MM.1S (cell line): ENCODE data around the gene CDC25A.

ENCODE experiments used
- DNase-seq: peaks from one replicate; pipeline ENCODE4 v3.0.0-alpha.2; 2015
- H2AFZ ChIP-seq: fragments of 300-600 bp; sonication (generic); 2 replicates; pipeline ENCODE4 v1.6.0; 2016; ENCODE audit warnings: antibody characterized with exemption, low read length
- H3F3A ChIP-seq: fragments of 300-600 bp; sonication (generic); 2 replicates; pipeline ENCODE4 v1.6.1; 2016; ENCODE audit warnings: mild to moderate bottlenecking, antibody characterized with exemption, low read length, moderate library complexity, mixed read lengths; ENCODE audit not compliant: insufficient read depth
- H3K27ac ChIP-seq: fragments of 300-600 bp; sonication (generic); 2 replicates; pipeline ENCODE4 v1.5.1; 2016; ENCODE audit warnings: mild to moderate bottlenecking, low read length
- H3K27me3 ChIP-seq: fragments of 300-600 bp; sonication (generic); replicated peaks from 2 replicates; pipeline ENCODE4 v1.6.0; 2016; ENCODE audit warnings: low read length; ENCODE audit not compliant: insufficient read depth
- H3K36me3 ChIP-seq: fragments of 300-600 bp; sonication (generic); replicated peaks from 2 replicates; pipeline ENCODE4 v1.6.1; 2016; ENCODE audit warnings: mild to moderate bottlenecking, low read length, mixed read lengths; ENCODE audit not compliant: insufficient read depth
- H3K4me1 ChIP-seq: fragments of 300-600 bp; sonication (generic); 2 replicates; pipeline ENCODE4 v1.6.1; 2016; ENCODE audit warnings: low read length, mixed read lengths
- H3K4me2 ChIP-seq: fragments of 300-600 bp; sonication (generic); 2 replicates; pipeline ENCODE4 v1.6.0; 2016; ENCODE audit warnings: low read depth, low read length
- H3K4me3 ChIP-seq: fragments of 300-600 bp; sonication (generic); 2 replicates; pipeline ENCODE4 v1.5.1; 2016; ENCODE audit warnings: low read length, mixed read lengths
- H3K79me2 ChIP-seq: fragments of 300-600 bp; sonication (generic); 2 replicates; pipeline ENCODE4 v1.6.1; 2016; ENCODE audit warnings: mixed run types, low read length, mixed read lengths
- H3K9ac ChIP-seq: fragments of 300-600 bp; sonication (generic); 2 replicates; pipeline ENCODE4 v1.6.1; 2016; ENCODE audit warnings: low read length, mixed read lengths
- H3K9me2 ChIP-seq: fragments of 300-600 bp; sonication (generic); replicated peaks from 2 replicates; pipeline ENCODE4 v1.6.1; 2016; ENCODE audit warnings: mild to moderate bottlenecking, low read length, mixed read lengths; ENCODE audit not compliant: insufficient read depth
- H3K9me3 ChIP-seq: fragments of 300-600 bp; sonication (generic); replicated peaks from 2 replicates; pipeline ENCODE4 v1.6.1; 2016; ENCODE audit warnings: mild to moderate bottlenecking, low read length, mixed read lengths; ENCODE audit not compliant: insufficient read depth
- H4K20me1 ChIP-seq: fragments of 300-600 bp; sonication (generic); 2 replicates; pipeline ENCODE4 v1.6.1; 2016; ENCODE audit warnings: mild to moderate bottlenecking, low read length, moderate library complexity, mixed read lengths; ENCODE audit not compliant: insufficient read depth
- CTCF ChIP-seq: fragments of 300-600 bp; sonication (generic); IDR thresholded peaks from 2 replicates; pipeline ENCODE4 v1.5.1; 2016; ENCODE audit warnings: antibody characterized with exemption, low read length, mixed read lengths
- EZH2 ChIP-seq: fragments of 300-600 bp; sonication (generic); optimal IDR thresholded peaks from 2 replicates; pipeline ENCODE3; 2017; ENCODE audit warnings: low read depth, mild to moderate bottlenecking, antibody characterized with exemption, low read length, mixed read lengths
- EZH2phosphoT487 ChIP-seq: fragments of 300-600 bp; sonication (generic); IDR thresholded peaks from 2 replicates; pipeline ENCODE4 v1.6.1; 2018; ENCODE audit warnings: antibody characterized with exemption, low read length

Gene CDC25A

GRCh38 chr3:48140936-48141603 lies 47.1 kb downstream of the CDC25A start:
- TF ChIP-seq CTCF (no peak), EZH2 (no peak), EZH2phosphoT487 (no peak)
- H3K4me1 ChIP-seq = peaks cover 7% of the 10 kb centered on the region
- H3K27me3 ChIP-seq = no peaks in the 10 kb centered on the region
- H3K4me2 ChIP-seq = no peak overlapping the region
- no peak overlapping the region for H2AFZ ChIP-seq
- H3K36me3 ChIP-seq = no peaks in the 10 kb centered on the region
- no peak for DNase-seq
- no peaks in the 10 kb centered on the region for H3K9me2 ChIP-seq
- 0 out of 2 replicates have a peak, but pooled peaks cover 3% of the 10 kb centered on the region for H3F3A ChIP-seq
- H3K79me2 ChIP-seq = no peaks in the 10 kb centered on the region
- H3K4me3 ChIP-seq = no peak overlapping the region
- H3K9me3 ChIP-seq = no peaks in the 10 kb centered on the region
- H3K9ac ChIP-seq = no peak overlapping the region
- no peak overlapping the region for H3K27ac ChIP-seq
- no peaks in the 10 kb centered on the region for H4K20me1 ChIP-seq

GRCh38 chr3:48140336-48140757 lies 47.9 kb downstream of the CDC25A start:
- H3K9me2 ChIP-seq = no peaks in the 10 kb centered on the region
- H2AFZ ChIP-seq = no peak overlapping the region
- no peaks in the 10 kb centered on the region for H3K27me3 ChIP-seq
- H3F3A ChIP-seq = 0 out of 2 replicates have a peak, but pooled peaks cover 3% of the 10 kb centered on the region
- H3K9ac ChIP-seq = no peak overlapping the region
- H3K36me3 ChIP-seq = no peaks in the 10 kb centered on the region
- DNase-seq = no peak
- H3K79me2 ChIP-seq = no peaks in the 10 kb centered on the region
- H3K27ac ChIP-seq = no peak overlapping the region
- no peak overlapping the region for H3K4me2 ChIP-seq
- TF ChIP-seq CTCF (no peak), EZH2 (no peak), EZH2phosphoT487 (no peak)
- H3K9me3 ChIP-seq = no peaks in the 10 kb centered on the region
- H3K4me3 ChIP-seq = no peak overlapping the region
- H3K4me1 ChIP-seq = peaks cover 7% of the 10 kb centered on the region
- H4K20me1 ChIP-seq = no peaks in the 10 kb centered on the region

GRCh38 chr3:48137425-48137999 lies 50.7 kb downstream of the CDC25A start:
- Histone ChIP-seq H3K27ac (no peak overlapping the region), H3K9me3 (no peaks in the 10 kb centered on the region), H3K79me2 (no peaks in the 10 kb centered on the region), H3K9me2 (no peaks in the 10 kb centered on the region), H3K4me2 (no peak overlapping the region), H3F3A (0 out of 2 replicates have a peak, but pooled peaks cover 2% of the 10 kb centered on the region), H3K36me3 (no peaks in the 10 kb centered on the region), H4K20me1 (no peaks in the 10 kb centered on the region), H3K27me3 (no peaks in the 10 kb centered on the region), H3K9ac (no peak overlapping the region), H3K4me3 (no peak overlapping the region), H3K4me1 (peaks cover 4% of the 10 kb centered on the region), H2AFZ (no peak overlapping the region)
- TF ChIP-seq CTCF (no peak), EZH2phosphoT487 (no peak), EZH2 (no peak)
- no peak for DNase-seq
